ENCODE data around the gene PCDH15. TPM values are rescaled to one million over a fixed set of nuclear protein-coding genes. Genes with fewer than 3 reads are reported as not detected.
"Not testable (repeated sequence)": the region's sequence is repeated elsewhere in the genome, so short reads cannot be mapped to it uniquely, and the experiment has no call there.

PCDH15 gene
- polyA plus RNA-seq, 3 donors: 0.01 to 0.22 TPM; not detected in 1

DNA sequence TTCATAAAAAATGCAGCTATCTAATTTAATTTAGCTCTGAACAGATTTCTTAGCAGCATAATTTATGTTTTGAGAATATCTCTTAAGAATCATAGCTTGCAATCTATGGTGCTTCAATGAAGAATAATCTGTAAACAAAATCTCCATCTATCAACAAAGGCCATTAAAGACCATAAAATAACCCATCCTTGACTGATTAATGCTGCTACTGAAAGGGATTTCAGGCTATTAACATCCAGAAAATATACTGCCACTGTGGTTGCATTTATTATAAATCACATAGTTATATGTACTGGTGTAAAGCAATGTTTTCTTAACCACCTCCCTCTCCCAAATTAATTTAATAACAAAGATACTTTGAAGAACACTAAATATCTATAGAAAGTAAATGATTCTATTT lies 191.6 kb downstream of the PCDH15 start:
- H3K27ac ChIP-seq (ENCODE audit: low read depth, low read length): no peak overlapping the region

DNA sequence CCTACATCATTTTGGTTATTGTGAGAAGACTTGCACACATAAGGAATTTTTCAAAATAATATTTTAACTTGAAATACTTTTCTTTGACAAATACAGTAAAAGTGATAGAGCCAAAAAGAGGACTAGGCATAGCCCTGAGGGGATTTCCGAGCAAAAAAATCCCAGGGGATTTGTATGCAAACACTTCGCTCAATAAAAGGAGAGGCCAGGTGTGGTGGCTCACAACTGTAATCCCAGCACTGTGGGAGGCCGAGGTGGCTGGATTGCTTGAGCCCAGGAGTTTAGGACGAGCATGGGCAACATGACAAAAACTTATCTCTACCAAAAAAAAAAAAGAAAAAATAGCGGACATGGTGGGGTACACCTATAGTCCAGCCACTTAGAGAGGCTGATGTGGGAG lies 193.0 kb downstream of the PCDH15 start:
- WGBS, 3 donors: 81 to 88% (median 85%) methylated on average over 5 of the region's 5 CpGs
- no peak overlapping the region for H3K27ac ChIP-seq (ENCODE audit: low read depth, low read length)

DNA sequence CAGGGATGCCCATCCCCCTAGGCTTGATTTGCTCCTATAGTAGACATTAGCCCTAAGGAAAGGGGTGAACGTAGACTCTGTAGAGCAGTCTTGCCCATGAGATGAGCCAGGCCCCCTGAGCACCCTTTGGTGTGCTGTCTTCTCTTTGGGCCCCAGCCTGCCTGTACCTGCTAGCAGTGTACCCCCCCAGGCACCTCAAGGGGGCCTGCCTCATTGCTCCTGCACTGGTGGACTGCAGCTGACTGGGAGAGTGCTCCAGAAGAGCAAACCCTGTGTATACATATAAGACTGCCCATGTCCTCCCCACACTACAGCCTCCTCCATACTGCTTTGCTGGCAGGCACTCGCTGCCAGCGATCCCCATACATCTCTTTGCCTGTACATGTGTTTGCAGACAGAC lies 206.7 kb downstream of the PCDH15 start:
- no peak overlapping the region for H3K27ac ChIP-seq (ENCODE audit: low read depth, low read length)
- WGBS, 3 donors: 71 to 88% (median 73%) methylated on average over 3 of the region's 3 CpGs

DNA sequence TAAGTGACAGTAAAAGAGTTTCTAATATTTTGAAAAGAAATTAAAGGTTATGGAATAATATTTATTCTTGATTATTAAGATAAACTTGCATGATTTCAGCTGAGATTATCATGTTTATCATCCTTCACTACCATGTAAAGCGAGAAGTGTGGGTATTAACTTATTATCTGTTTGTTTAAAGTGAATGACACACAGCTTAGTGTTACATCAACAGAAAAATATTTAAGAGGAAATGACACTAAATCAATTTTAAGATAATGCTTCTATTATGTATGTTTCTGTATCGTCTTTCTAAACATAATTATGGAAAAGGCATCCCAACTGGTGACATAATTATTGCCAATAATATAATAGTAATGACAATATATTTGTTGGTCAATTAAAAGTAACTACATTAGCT lies 213.1 kb downstream of the PCDH15 start:
- WGBS, 3 donors: 17 to 51% (median 39%) methylated on average over 2 of the region's 2 CpGs
- no peak overlapping the region for H3K27ac ChIP-seq (ENCODE audit: low read depth, low read length)

DNA sequence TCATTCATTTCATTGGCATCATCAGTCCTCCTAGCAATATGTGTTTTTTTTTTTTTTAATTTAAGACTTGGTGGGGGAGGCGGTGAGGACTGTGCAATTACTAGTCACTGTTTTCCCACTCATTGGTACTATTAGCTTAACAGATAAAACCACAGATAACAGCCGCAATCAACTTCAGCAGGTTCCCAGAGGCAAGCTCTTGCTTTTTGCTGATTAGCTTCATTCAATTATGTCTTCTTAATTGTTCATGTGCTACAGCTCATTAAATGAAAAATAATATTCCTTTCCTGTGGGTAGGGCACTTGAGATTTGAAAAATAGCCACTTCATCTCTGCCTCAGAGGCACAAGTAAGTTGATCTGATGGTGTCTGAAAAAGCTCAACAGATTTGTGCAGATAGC lies 215.5 kb downstream of the PCDH15 start:
- no peak overlapping the region for H3K27ac ChIP-seq (ENCODE audit: low read depth, low read length)
- 24 to 44% (median 32%) methylated on average over 2 of the region's 2 CpGs for WGBS, 3 donors

DNA sequence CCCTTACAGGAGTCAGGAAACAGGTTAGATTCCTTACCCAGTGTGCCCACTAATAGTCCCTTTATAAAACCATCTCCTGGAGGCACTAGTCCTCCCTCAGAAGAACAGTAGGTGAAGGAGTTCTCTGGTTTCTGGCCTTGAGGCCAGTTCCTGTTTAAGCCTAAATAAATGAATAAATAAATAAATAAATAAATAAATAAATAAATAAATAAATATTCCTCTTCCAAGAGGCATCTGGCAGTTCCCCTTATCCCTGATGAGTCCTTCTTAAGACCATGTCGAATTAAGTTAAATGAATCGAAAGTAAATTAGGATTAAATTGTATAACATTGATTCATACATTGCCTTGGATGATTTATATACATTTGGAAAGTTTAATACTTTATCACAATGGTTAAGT lies 223.3 kb downstream of the PCDH15 start:
- no peak overlapping the region for H3K27ac ChIP-seq (ENCODE audit: low read depth, low read length)
- 85 to 91% (median 85%) methylated on average over 2 of the region's 2 CpGs for WGBS, 3 donors

DNA sequence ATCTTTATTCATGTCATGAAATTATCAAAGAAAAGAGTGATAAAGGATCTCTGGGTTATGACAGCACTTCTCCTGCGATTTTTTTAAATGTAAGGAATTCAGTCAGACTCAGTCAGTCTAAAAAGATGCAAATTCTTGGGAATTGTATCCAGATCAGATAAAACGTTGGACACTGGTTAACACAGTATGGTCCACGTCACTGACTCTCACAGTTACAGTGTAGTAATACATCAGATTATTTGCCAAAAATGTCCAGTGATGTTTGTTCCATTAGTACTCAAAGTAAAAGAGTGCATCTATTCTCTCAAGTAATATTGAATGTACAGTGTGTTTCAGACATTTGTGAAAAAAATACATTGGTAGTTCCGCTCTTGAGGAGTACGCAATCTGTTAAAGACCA lies 224.5 kb downstream of the PCDH15 start:
- 56 to 66% (median 63%) methylated on average over 5 of the region's 5 CpGs for WGBS, 3 donors
- no peak overlapping the region for H3K27ac ChIP-seq (ENCODE audit: low read depth, low read length)

DNA sequence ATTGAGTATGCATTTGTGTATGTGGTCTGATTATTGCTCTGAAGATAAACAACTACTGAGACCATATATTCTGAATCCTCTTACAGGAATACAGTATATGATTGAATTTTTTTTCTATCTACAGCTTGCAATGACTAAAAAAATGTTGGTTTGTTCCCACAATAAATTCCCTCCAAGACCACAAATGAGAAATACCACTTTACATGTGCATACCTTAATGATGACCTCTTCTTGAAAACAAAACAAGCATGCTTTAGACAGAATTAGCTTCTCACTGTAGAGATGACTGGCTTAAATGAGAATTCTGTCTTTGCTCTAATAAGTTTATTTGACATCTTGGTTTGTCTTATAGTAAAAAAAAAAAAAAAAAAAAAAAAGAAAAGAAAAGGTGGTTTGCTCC lies 241.5 kb downstream of the PCDH15 start:
- no peak overlapping the region for H3K27ac ChIP-seq (ENCODE audit: low read depth, low read length)

DNA sequence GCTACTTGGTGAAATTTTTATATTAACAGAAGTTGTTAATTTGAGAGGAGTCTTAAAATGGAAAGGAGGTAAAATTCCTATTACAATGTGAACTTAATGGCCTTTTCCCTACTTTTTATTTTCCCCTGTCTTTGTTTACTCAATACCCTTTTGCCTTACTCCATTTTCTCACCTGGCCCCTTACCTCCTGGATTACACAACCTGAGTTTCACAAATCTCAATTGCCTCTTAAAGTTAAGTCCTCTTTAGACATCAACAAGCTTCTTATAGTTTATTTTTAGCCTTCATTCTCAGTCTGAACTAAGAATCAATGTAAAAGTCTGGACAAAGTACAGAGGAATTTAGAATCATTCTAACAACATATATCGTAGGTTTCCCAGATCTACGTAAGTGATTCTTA lies 247.0 kb downstream of the PCDH15 start:
- 92 to 95% (median 93%) methylated on average over 2 of the region's 2 CpGs for WGBS, 3 donors
- no peak overlapping the region for H3K27ac ChIP-seq (ENCODE audit: low read depth, low read length)

DNA sequence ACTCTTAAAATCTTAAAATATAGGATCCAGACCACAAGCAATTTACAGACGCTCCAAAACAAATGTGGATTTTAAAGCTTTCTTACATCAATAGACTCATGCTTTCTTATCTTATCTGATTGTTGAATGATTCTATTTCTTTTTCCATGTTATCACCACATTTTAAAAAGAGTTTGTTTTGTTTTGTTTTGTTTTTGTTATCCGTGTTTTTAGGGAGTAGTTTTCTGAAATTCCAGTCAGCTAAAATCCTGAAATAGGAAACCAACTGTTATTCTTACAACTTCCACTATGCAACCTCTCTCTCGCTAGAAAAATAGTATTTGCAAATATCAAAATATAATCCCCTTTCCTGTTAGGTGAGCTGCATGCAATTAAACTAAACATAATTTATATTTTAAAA lies 251.0 kb downstream of the PCDH15 start:
- no peak overlapping the region for H3K27ac ChIP-seq (ENCODE audit: low read depth, low read length)
- WGBS, 3 donors: 37 to 70% (median 52%) methylated on average over 3 of the region's 3 CpGs

DNA sequence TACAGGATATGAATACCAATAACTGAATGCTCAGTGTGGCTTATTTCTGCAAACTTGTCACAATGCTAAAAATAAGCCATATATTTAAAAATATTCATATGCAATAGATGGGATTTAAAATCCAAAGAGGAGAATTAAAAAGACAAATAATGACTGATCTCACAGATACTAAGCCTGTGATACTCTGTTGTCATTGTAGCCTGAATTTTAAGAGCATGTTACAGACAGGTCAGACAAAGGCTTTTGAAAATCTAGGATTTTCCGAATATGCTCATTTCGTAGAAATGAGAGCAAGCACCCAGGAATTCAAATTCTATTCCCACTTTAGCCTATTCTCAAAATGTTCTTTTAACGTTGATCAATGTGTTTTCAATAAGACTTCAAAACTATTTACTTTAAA lies 269.7 kb downstream of the PCDH15 start:
- WGBS, 3 donors: 86 to 90% (median 88%) methylated on average over 3 of the region's 3 CpGs
- no peak overlapping the region for H3K27ac ChIP-seq (ENCODE audit: low read depth, low read length)

DNA sequence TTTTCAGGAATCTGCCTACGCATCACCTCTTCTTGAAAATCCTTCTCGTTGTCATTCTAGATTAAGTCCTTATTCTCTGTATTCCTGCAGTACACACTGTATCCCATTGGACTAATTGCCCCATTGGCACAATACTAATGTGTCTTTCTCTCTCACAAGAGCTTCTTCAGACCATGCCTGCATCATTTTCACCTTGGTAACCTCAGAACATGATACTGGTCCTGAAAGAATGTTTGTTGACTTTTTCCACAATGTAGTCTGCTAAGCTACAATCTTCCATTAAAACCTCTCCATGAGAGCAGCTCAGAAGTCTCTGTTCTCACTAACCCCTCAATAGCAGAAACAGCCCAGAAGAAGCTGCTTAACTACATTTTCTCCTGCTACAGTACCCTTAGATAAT lies 270.7 kb downstream of the PCDH15 start:
- WGBS, 3 donors: 84 to 89% (median 88%) methylated on average over 2 of the region's 2 CpGs
- H3K27ac ChIP-seq (ENCODE audit: low read depth, low read length): no peak overlapping the region

DNA sequence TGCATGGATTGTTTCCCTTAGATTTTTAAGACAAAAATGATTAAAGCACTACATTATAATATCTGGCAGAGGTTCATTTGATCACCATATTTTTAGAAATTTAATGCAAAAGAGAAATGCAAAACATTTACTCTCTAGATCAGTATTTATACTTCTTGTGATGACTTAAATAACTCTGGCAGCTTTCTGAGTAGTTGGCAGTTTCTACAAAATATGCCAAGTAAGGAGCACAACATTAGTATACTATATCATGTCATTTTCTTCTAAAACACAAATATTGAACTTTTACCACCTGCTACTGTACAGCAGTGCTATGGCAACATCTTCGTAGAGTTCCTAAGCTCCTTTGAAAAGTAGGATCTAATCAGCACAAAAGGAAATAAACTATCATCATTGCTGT lies 275.2 kb downstream of the PCDH15 start:
- WGBS, 3 donors: 31 to 80% (median 77%) methylated on average over 1 of the region's 1 CpG
- no peak overlapping the region for H3K27ac ChIP-seq (ENCODE audit: low read depth, low read length)

DNA sequence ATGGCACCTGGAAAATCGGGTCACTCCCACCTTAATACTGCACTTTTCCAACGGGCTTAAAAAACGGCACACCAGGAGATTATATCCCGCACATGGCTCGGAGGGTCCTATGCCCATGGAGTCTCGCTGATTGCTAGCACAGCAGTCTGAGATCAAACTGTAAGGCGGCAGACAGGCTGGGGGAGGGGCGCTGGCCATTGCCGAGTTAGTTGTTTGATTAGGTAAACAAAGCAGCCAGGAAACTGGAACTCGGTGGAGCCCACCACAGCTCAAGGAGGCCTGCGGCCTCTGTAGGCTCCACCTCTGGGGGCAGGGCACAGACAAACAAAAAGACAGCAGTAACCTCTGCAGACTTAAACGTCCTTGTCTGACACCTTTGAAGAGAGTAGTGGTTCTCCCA lies 285.8 kb downstream of the PCDH15 start:
- 89 to 92% (median 92%) methylated on average over 12 of the region's 12 CpGs for WGBS, 3 donors
- not testable (repeated sequence) for H3K27ac ChIP-seq (ENCODE audit: low read depth, low read length)

DNA sequence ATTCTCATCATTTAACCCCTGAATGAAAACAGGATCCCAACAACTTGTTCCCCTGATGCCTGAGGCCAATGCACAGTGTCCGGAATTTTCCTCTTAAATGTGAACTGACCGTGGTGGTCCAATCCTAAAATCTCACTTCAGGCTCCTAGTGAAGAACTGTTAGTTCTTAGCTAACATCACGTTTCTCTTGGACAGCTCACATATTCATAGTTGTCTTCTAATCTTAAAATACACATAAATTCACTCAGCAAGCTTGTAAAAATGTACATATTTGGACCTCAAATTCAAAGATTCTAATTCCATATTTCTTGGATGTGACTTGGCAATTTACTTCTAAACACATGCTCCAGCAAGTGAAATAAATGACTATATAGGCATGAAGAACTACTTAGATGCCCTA lies 297.2 kb downstream of the PCDH15 start:
- WGBS, 3 donors: 74 to 83% (median 80%) methylated on average over 3 of the region's 3 CpGs
- H3K27ac ChIP-seq (ENCODE audit: low read depth, low read length): no peak overlapping the region

DNA sequence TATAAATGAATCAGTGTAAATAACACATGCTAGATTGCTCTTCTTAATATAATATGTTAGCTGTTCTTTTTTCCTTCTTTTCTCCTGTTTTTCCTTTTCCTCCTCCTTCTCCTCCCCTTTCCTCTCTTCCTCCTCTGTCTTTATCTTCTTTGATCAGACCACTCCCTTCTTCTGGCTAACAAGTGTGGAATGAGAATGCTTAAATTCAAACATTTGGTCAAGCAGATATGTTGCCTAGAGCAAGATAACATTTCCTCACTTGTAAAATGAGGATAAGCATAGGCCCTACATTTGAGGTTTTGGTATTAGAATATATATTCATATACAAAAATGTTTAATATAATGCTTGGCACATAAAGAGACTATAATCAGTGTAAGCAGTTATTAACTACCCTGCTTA lies 299.1 kb downstream of the PCDH15 start:
- no peak overlapping the region for H3K27ac ChIP-seq (ENCODE audit: low read depth, low read length)

DNA sequence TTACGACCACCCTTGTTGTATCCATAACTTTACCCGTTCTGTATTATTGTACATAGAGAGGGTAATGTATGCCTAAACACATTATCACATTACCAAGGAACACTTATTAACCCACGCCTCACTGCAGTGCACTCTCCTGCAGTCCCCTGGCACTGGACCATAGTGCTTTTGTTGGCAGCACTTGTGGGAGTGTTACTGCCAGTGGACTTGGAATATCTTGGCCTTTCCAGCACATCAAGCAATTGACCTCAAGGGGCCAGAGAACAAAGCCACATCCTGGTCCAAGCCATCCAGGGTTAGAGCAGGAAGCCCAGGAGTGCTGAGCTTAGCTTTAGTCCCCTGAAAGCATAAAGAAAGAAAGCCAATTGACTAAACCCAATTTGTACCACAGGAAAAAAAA lies 304.2 kb downstream of the PCDH15 start:
- WGBS, 3 donors: 60 to 68% (median 63%) methylated on average over 3 of the region's 3 CpGs

DNA sequence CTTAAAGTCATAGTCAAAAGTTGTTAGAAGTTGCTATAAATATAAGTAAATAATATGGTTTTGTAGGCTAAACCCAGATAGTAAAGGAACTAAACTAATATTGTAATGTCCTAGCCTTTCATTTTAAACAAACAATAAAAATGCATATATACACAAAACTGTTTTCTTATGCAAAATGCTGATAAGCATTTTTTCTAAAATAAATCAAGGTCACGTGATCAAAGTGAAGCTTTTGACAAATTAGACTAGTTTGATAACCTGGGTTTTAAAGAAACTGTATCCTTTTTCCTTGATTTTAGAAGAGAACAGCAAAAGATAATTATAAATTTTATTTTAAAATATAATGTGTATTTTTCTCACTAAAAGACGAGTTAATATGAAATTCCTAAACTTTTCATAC lies 313.3 kb downstream of the PCDH15 start:
- no peak overlapping the region for H3K27ac ChIP-seq (ENCODE audit: low read depth, low read length)
- 51 to 81% (median 77%) methylated on average over 2 of the region's 2 CpGs for WGBS, 3 donors

More for the DNA sequence above, 304.2 kb downstream of the PCDH15 start:
- H3K27ac ChIP-seq (ENCODE audit: low read depth, low read length): no peak overlapping the region

DNA sequence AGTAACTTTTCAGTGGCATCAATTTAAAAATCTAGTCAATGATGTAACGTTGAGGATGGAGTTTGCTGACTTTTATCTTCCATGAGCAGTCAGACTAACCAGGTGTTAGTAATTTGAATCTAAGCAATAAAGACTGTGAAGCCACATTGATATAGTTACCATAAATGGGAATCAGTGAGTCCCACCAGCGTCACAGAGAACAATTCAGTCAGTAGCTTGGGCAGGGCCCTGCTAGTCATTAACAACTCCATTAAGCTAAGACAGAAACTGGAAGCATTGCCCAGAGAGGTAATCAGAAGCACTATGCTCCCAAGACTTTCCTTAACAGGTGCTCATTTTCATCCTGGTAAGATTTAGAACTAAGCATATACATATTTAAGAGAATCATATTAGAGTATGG lies 315.1 kb downstream of the PCDH15 start:
- WGBS, 3 donors: 73 to 77% (median 76%) methylated on average over 2 of the region's 2 CpGs
- H3K27ac ChIP-seq (ENCODE audit: low read depth, low read length): no peak overlapping the region

DNA sequence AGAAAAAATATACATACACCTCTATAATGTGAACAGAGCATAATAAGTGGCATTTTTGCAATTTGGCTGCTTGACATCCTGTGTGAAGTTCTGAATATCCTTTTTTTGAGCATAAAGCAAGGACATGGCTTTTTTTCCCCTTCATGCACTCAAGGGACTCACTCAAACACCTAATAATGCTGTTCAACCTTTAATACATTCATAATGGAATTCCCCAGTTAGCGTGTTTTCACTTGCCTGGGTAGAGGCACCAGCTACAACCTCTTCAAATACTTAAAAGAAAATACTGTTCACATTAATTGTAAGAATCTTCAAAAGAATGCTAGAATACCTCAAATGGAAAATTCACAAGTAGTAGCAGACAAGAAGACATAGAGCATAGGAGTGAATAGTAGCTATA lies 316.8 kb downstream of the PCDH15 start:
- WGBS, 3 donors: 83 to 89% (median 86%) methylated on average over 1 of the region's 1 CpG
- H3K27ac ChIP-seq (ENCODE audit: low read depth, low read length): no peak overlapping the region

DNA sequence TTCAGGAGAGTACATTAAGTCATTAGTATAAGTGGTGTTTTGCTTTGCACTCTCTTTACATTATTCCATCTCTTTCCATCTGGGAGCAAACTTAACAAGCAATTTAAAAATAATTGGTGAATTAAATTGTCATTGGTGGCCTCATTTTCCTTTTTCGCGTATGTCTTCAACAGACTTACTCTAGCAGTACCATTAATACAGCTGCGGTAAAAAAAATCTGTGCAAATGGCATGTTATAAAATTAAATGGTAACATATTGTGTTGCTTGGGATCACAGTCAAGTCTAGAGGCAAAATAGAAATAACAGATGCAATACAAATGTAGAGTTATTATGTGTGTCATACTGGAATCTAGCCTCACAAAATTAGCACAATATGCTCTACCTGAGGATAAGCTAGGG lies 322.4 kb downstream of the PCDH15 start:
- WGBS, 3 donors: 89 to 94% (median 93%) methylated on average over 3 of the region's 3 CpGs

More for the DNA sequence above, 322.4 kb downstream of the PCDH15 start:
- H3K27ac ChIP-seq (ENCODE audit: low read depth, low read length): no peak overlapping the region
